PC-3 (cell line): Measurements from ENCODE around the gene TP53RK.

Experiments used
- CTCF ChIP-seq: fragments of 300-600 bp; sonication (generic); conservative IDR thresholded peaks from 2 replicates; pipeline ENCODE4 v1.5.1; 2017; ENCODE audit warnings: antibody characterized with exemption, low read depth, mild to moderate bottlenecking, low read length
- EZH2 ChIP-seq: fragments of 300-600 bp; sonication (generic); IDR thresholded peaks from one replicate; pipeline ENCODE4 v1.6.1; 2017; ENCODE audit warnings: antibody characterized with exemption, mild to moderate bottlenecking, low read length; ENCODE audit not compliant: unreplicated experiment
- EZH2phosphoT487 ChIP-seq: fragments of 300-600 bp; sonication (generic); IDR thresholded peaks from 2 replicates; pipeline ENCODE4 v1.6.1; 2018; ENCODE audit warnings: mild to moderate bottlenecking, antibody characterized with exemption, low read length, borderline replicate concordance

GRCh38 chr20:46683939-46684750 is 5.1 kb downstream of the TP53RK start:
- TF ChIP-seq CTCF = no peak
- no peak for TF ChIP-seq EZH2
- no peak for TF ChIP-seq EZH2phosphoT487
